Measurements from ENCODE around the gene ZNF628.

ZNF628 gene

GRCh38 chr19:55463583-55464031 is 12.8 kb upstream of the ZNF628 start:
- no peak for DNase-seq
- no peak for ATAC-seq (replicated peaks)
- H3K36me3 Mint-ChIP-seq (ENCODE audit: insufficient read depth), result peaks cover 12% of the 10 kb centered on the region
- peaks cover 15 to 16% of the 10 kb centered on the region in 2 donors for H3K4me1 Mint-ChIP-seq (ENCODE audit: low read depth in 2 of 2)
- H3K27me3 Mint-ChIP-seq, result no peaks in the 10 kb centered on the region
- no peak overlapping the region for H3K27ac Mint-ChIP-seq
- H3K9me3 Mint-ChIP-seq, result no peaks in the 10 kb centered on the region
- H3K4me3 Mint-ChIP-seq, result no peak overlapping the region

- Mint-ChIP-seq H3K27me3 (no peaks in the 10 kb centered on the region), H3K9me3 (no peaks in the 10 kb centered on the region), H3K36me3 (ENCODE audit: insufficient read depth) (peaks cover 12% of the 10 kb centered on the region), H3K27ac (no peak overlapping the region), H3K4me3 (no peak overlapping the region), H3K4me1 (ENCODE audit: low read depth in 2 of 2) (peaks cover 15 to 16% of the 10 kb centered on the region in 2 donors)
- DNase-seq, result no peak
- ATAC-seq (replicated peaks), result no peak
Measured at GRCh38 chr19:55464039-55464661, 12.3 kb upstream of the ZNF628 start.

GRCh38 chr19:55464662-55465054 is 11.8 kb upstream of the ZNF628 start, which contains the start of gene C19orf85:
Gene C19orf85 (minus strand): TSS chr19:55464751. CDS start chr19:55464554, 197 bp downstream.
- no peak within 1 kb of the TSS for H3K27ac Mint-ChIP-seq
- peaks cover 15 to 16% of the 10 kb centered on the region in 2 donors for H3K4me1 Mint-ChIP-seq (ENCODE audit: low read depth in 2 of 2)
- no peaks in the 10 kb centered on the region for H3K27me3 Mint-ChIP-seq
- H3K36me3 Mint-ChIP-seq (ENCODE audit: insufficient read depth), result peaks cover 12% of the 10 kb centered on the region
- ATAC-seq (replicated peaks) (no peak), DNase-seq (no peak)
- H3K9me3 Mint-ChIP-seq, result no peaks in the 10 kb centered on the region
- no peak within 1 kb of the TSS for H3K4me3 Mint-ChIP-seq

- ATAC-seq (replicated peaks) (no peak), DNase-seq (no peak)
- Mint-ChIP-seq H3K36me3 (ENCODE audit: insufficient read depth) (peaks cover 8% of the 10 kb centered on the region), H3K9me3 (no peaks in the 10 kb centered on the region), H3K27ac (no peak overlapping the region), H3K27me3 (no peaks in the 10 kb centered on the region), H3K4me3 (no peak overlapping the region), H3K4me1 (ENCODE audit: low read depth in 2 of 2) (peaks cover 11 to 13% of the 10 kb centered on the region in 2 donors)
Measured at GRCh38 chr19:55465460-55466240, 10.8 kb upstream of the ZNF628 start.

GRCh38 chr19:55466241-55466614 is 10.2 kb upstream of the ZNF628 start:
- Mint-ChIP-seq H3K9me3 (no peaks in the 10 kb centered on the region), H3K27ac (no peak overlapping the region), H3K36me3 (ENCODE audit: insufficient read depth) (peaks cover 5% of the 10 kb centered on the region), H3K4me1 (ENCODE audit: low read depth in 2 of 2) (peaks cover 7% of the 10 kb centered on the region in 2 donors), H3K4me3 (no peak overlapping the region), H3K27me3 (no peaks in the 10 kb centered on the region)
- ATAC-seq (replicated peaks), result no peak
- no peak for DNase-seq

GRCh38 chr19:55467236-55468053 is 9.0 kb upstream of the ZNF628 start:
- Mint-ChIP-seq H3K27ac (no peak overlapping the region), H3K27me3 (no peaks in the 10 kb centered on the region), H3K36me3 (ENCODE audit: insufficient read depth) (no peaks in the 10 kb centered on the region), H3K4me1 (ENCODE audit: low read depth in 2 of 2) (peaks cover 0 to 3% of the 10 kb centered on the region in 2 donors), H3K4me3 (no peak overlapping the region), H3K9me3 (no peaks in the 10 kb centered on the region)
- ATAC-seq (replicated peaks), result peak; percentile 99
- DNase-seq, result peak; percentile 65 to 74 (median 66)

- H3K9me3 Mint-ChIP-seq, result no peaks in the 10 kb centered on the region
- no peaks in the 10 kb centered on the region for H3K27me3 Mint-ChIP-seq
- DNase-seq (no peak), ATAC-seq (replicated peaks) (no peak)
- H3K4me3 Mint-ChIP-seq, result no peak overlapping the region
- peaks cover 0 to 2% of the 10 kb centered on the region in 2 donors for H3K4me1 Mint-ChIP-seq (ENCODE audit: low read depth in 2 of 2)
- no peak overlapping the region for H3K27ac Mint-ChIP-seq
- H3K36me3 Mint-ChIP-seq (ENCODE audit: insufficient read depth), result no peaks in the 10 kb centered on the region
Measured at GRCh38 chr19:55468054-55468393, 8.4 kb upstream of the ZNF628 start.

- H3K27me3 Mint-ChIP-seq, result no peaks in the 10 kb centered on the region
- no peak overlapping the region for H3K4me3 Mint-ChIP-seq
- no peak overlapping the region for H3K27ac Mint-ChIP-seq
- DNase-seq (no peak), ATAC-seq (replicated peaks) (no peak)
- no peaks in the 10 kb centered on the region for H3K9me3 Mint-ChIP-seq
- peaks cover 7% of the 10 kb centered on the region for H3K36me3 Mint-ChIP-seq (ENCODE audit: insufficient read depth)
- peaks cover 0 to 7% of the 10 kb centered on the region in 2 donors for H3K4me1 Mint-ChIP-seq (ENCODE audit: low read depth in 2 of 2)
Measured at GRCh38 chr19:55471266-55471665, 5.2 kb upstream of the ZNF628 start.

GRCh38 chr19:55472463-55472862 is 4.0 kb upstream of the ZNF628 start:
- peaks cover 17% of the 10 kb centered on the region for H3K36me3 Mint-ChIP-seq (ENCODE audit: insufficient read depth)
- ATAC-seq (replicated peaks), result no peak
- H3K4me1 Mint-ChIP-seq (ENCODE audit: low read depth in 2 of 2), result peaks cover 0 to 12% of the 10 kb centered on the region in 2 donors
- no peaks in the 10 kb centered on the region for H3K27me3 Mint-ChIP-seq
- H3K27ac Mint-ChIP-seq, result no peak overlapping the region
- no peaks in the 10 kb centered on the region for H3K9me3 Mint-ChIP-seq
- no peak for DNase-seq
- no peak overlapping the region for H3K4me3 Mint-ChIP-seq

GRCh38 chr19:55473225-55474012 is 3.0 kb upstream of the ZNF628 start:
- H3K27ac Mint-ChIP-seq, result no peak overlapping the region
- no peak for ATAC-seq (replicated peaks)
- no peak overlapping the region for H3K4me3 Mint-ChIP-seq
- H3K36me3 Mint-ChIP-seq (ENCODE audit: insufficient read depth), result peaks cover 20% of the 10 kb centered on the region
- H3K4me1 Mint-ChIP-seq (ENCODE audit: low read depth in 2 of 2), result peaks cover 8 to 19% of the 10 kb centered on the region in 2 donors
- H3K9me3 Mint-ChIP-seq, result no peaks in the 10 kb centered on the region
- DNase-seq, result no peak
- no peaks in the 10 kb centered on the region for H3K27me3 Mint-ChIP-seq

- Mint-ChIP-seq H3K36me3 (ENCODE audit: insufficient read depth) (peaks cover 28% of the 10 kb centered on the region), H3K9me3 (no peaks in the 10 kb centered on the region), H3K4me1 (ENCODE audit: low read depth in 2 of 2) (peaks cover 18 to 29% of the 10 kb centered on the region in 2 donors), H3K4me3 (peak overlapping the region in 1 of 2 donors; percentile 36), H3K27me3 (no peaks in the 10 kb centered on the region), H3K27ac (no peak overlapping the region)
- ATAC-seq (replicated peaks) (no peak), DNase-seq (no peak)
Measured at GRCh38 chr19:55474269-55475265, 1.9 kb upstream of the ZNF628 start.

- peak overlapping the region; percentile 86 to 88 for H3K4me3 Mint-ChIP-seq
Measured at GRCh38 chr19:55477905-55478304, 1.5 kb downstream of the ZNF628 start.

More at GRCh38 chr19:55477905-55478304, 1.5 kb downstream of the ZNF628 start:
- peak overlapping the region; percentile 24 to 72 for H3K27ac Mint-ChIP-seq
- peaks cover 23 to 33% of the 10 kb centered on the region in 2 donors for H3K4me1 Mint-ChIP-seq (ENCODE audit: low read depth in 2 of 2)
- no peaks in the 10 kb centered on the region for H3K27me3 Mint-ChIP-seq
- DNase-seq (no peak), ATAC-seq (replicated peaks) (no peak)
- H3K36me3 Mint-ChIP-seq (ENCODE audit: insufficient read depth), result peaks cover 36% of the 10 kb centered on the region
- no peaks in the 10 kb centered on the region for H3K9me3 Mint-ChIP-seq

All from effector memory CD8-positive, alpha-beta T cell (primary cell).